22Rv1 (cell line): ENCODE data around the gene RUNX2.

Source experiments
- ZFX ChIP-seq: fragments of 450-650 bp; IDR thresholded peaks from 2 replicates; pipeline ENCODE4 v1.6.1; 2017; ENCODE audit warnings: antibody characterized with exemption, borderline replicate concordance
- TF ChIP-seq, protein P1 (sequence below): fragments of 450-650 bp; IDR thresholded peaks from 2 replicates; pipeline ENCODE4 v1.5.1; 2017; ENCODE audit warnings: mild to moderate bottlenecking

DNA sequence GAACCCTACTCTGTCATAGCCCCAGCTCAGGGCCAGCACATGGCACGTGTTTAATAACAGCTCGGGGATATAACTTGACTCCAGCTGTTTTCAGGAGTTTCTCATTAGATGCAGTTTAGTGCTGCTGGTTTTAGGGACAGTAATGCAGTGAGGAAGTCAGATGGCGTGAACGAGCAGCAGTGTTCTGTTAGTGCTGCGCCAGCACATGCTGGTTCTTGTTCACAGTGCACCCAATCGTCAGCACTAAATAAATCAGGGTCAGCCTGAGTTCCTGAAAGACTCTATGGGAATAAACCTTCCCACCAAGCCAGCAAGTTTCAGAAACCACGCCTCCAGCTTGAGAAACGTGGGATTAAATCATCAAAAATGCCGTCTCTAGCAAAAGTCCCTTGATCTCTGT, 285.5 kb downstream of the RUNX2 start:
- TF ChIP-seq, protein P1, sequence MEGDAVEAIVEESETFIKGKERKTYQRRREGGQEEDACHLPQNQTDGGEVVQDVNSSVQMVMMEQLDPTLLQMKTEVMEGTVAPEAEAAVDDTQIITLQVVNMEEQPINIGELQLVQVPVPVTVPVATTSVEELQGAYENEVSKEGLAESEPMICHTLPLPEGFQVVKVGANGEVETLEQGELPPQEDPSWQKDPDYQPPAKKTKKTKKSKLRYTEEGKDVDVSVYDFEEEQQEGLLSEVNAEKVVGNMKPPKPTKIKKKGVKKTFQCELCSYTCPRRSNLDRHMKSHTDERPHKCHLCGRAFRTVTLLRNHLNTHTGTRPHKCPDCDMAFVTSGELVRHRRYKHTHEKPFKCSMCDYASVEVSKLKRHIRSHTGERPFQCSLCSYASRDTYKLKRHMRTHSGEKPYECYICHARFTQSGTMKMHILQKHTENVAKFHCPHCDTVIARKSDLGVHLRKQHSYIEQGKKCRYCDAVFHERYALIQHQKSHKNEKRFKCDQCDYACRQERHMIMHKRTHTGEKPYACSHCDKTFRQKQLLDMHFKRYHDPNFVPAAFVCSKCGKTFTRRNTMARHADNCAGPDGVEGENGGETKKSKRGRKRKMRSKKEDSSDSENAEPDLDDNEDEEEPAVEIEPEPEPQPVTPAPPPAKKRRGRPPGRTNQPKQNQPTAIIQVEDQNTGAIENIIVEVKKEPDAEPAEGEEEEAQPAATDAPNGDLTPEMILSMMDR = no peak
- no peak for TF ChIP-seq ZFX
